Stimulated activated CD4-positive, alpha-beta T cell treated with anti-CD3 and anti-CD28 coated beads, Interleukin-4, amount 100 ng/mL, for 1 hour (primary cell): ENCODE measurements around the gene TMEM97.
A peak's percentile ranks its signal among the peaks of the same experiment; 100 is the strongest.

Experiments used
- DNase-seq: peaks from one replicate; pipeline ENCODE4 v3.0.0-alpha.2; 2020

Gene TMEM97

GRCh38 chr17:28367641-28368305 is 48.8 kb downstream of the TMEM97 start:
- no peak for DNase-seq

- no peak for DNase-seq
These were observed 49.4 kb downstream of the TMEM97 start for GRCh38 chr17:28368306-28368831.

GRCh38 chr17:28368915-28369683 is 50.1 kb downstream of the TMEM97 start:
- DNase-seq = no peak

GRCh38 chr17:28369684-28370034 is 50.7 kb downstream of the TMEM97 start:
- DNase-seq = no peak

- no peak for DNase-seq
These were observed 51.2 kb downstream of the TMEM97 start, which contains the start of gene VTN for GRCh38 chr17:28370035-28370743. TSS of gene VTN (minus strand) at chr17:28370307. CDS start at chr17:28370203, 104 bp downstream.

- DNase-seq = no peak
These were observed 51.7 kb downstream of the TMEM97 start for GRCh38 chr17:28370744-28371103.

- peak; percentile 84 for DNase-seq
These were observed 52.5 kb downstream of the TMEM97 start, which contains the start of gene SARM1 for GRCh38 chr17:28371245-28372202. TSS of gene SARM1 (plus strand) at chr17:28371694. CDS start at chr17:28372033, 339 bp downstream.

GRCh38 chr17:28372203-28372944 is 53.4 kb downstream of the TMEM97 start:
- DNase-seq = peak; percentile 34

GRCh38 chr17:28372945-28373274 is 53.9 kb downstream of the TMEM97 start:
- DNase-seq = no peak
